ENCODE data around the gene CTTNBP2.

GRCh38 chr7:117759950-117760640, 113.1 kb downstream of the CTTNBP2 start:
- TF ChIP-seq CTCF (IDR thresholded peaks at IDR 0.05; ENCODE audit: insufficient read depth, low read length, poor library complexity, severe bottlenecking) (no peak), EZH2phosphoT487 (conservative IDR thresholded peaks at IDR 0.05; ENCODE audit: low read length) (no peak)
